HCT116 (cell line): Measurements from ENCODE around the gene ADAM11.

ENCODE experiments used
- CEBPB ChIP-seq: IDR thresholded peaks from 2 replicates; pipeline ENCODE4 v1.6.1; 2012; ENCODE audit warnings: low read depth
- CTCF ChIP-seq, 3 experiments: fragments of 200-600 bp in 1 of 3; sonication (generic) in 1 of 3; IDR thresholded peaks in 2 of 3; conservative IDR thresholded peaks in 1 of 3; 2 replicates each; pipeline ENCODE4 v1.5.1; 2012 to 2017; ENCODE audit warnings: low read depth in 2 of 3, low read length in 2 of 3, antibody characterized with exemption in 1 of 3, borderline replicate concordance in 1 of 3, control low read depth in 1 of 3, mild to moderate bottlenecking in 1 of 3, mixed read lengths in 1 of 3, mixed run types in 1 of 3, moderate library complexity in 1 of 3; ENCODE audit not compliant: insufficient read depth in 1 of 3
- EZH2 ChIP-seq: fragments of 200-600 bp; sonication (generic); IDR thresholded peaks from 2 replicates; pipeline ENCODE4 v1.6.1; 2017; ENCODE audit warnings: antibody characterized with exemption, mixed run types
- EZH2phosphoT487 ChIP-seq: fragments of 200-600 bp; IDR thresholded peaks from 2 replicates; pipeline ENCODE4 v1.6.1; 2018; ENCODE audit warnings: antibody characterized with exemption, borderline replicate concordance
- POLR2A ChIP-seq: IDR thresholded peaks from 2 replicates; pipeline ENCODE4 v1.7.0; 2011; ENCODE audit warnings: borderline replicate concordance; ENCODE audit not compliant: insufficient read depth, insufficient read length; ENCODE audit errors: extremely low read depth
- POLR2AphosphoS5 ChIP-seq: IDR thresholded peaks from 2 replicates; pipeline ENCODE4 v1.6.1; 2011; ENCODE audit warnings: mild to moderate bottlenecking, low read depth, low read length, moderate library complexity
- SIN3A ChIP-seq: IDR thresholded peaks from 2 replicates; pipeline ENCODE4 v1.6.1; 2012; ENCODE audit warnings: low read depth
- SRF ChIP-seq: IDR thresholded peaks from 2 replicates; pipeline ENCODE4 v1.6.1; 2012; ENCODE audit warnings: low read depth
- ZNF274 ChIP-seq: fragments of 200-500 bp; sonication (Bioruptor generic); IDR thresholded peaks from 2 replicates; pipeline ENCODE4 v1.6.1; 2014; ENCODE audit warnings: mild to moderate bottlenecking, low read depth, low read length, inconsistent platforms
- TF ChIP-seq, protein P1 (sequence below): IDR thresholded peaks from 2 replicates; pipeline ENCODE4 v1.6.1; 2012

- TF ChIP-seq EZH2 (no peak), POLR2AphosphoS5 (no peak), CTCF (IDR thresholded peaks at IDR 0.05 in 2 of 3, conservative IDR thresholded peaks at IDR 0.05 in 1 of 3; ENCODE audit: borderline replicate concordance in 1 of 3, insufficient read depth in 1 of 3, low read depth in 2 of 3, low read length in 2 of 3) (no peak), CEBPB (no peak), EZH2phosphoT487 (no peak), SIN3A (no peak), SRF (no peak), ZNF274 (no peak), POLR2A (no peak)
- TF ChIP-seq, protein P1, sequence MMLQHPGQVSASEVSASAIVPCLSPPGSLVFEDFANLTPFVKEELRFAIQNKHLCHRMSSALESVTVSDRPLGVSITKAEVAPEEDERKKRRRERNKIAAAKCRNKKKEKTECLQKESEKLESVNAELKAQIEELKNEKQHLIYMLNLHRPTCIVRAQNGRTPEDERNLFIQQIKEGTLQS = no peak
Measured at GRCh38 chr17:44754276-44754675, 4.5 kb upstream of the ADAM11 start.
